Fibroblast of lung (primary cell): ENCODE measurements around the gene GPC3. TPM values are rescaled to one million over a fixed set of nuclear protein-coding genes. Genes with fewer than 3 reads are reported as not detected.

Source experiments
- DNase-seq, 2 donors: peaks; one replicate each; pipeline versions ENCODE4 v3.0.0 to v3.0.0-alpha.2; 2010; ENCODE audit warnings: low read depth in 2 of 2
- H2AFZ ChIP-seq: 2 replicates; pipeline ENCODE4 v1.5.1; 2012; ENCODE audit warnings: low read length, control low read depth, inconsistent platforms
- H3K27ac ChIP-seq: 2 replicates; pipeline ENCODE4 v1.5.1; 2011; ENCODE audit warnings: low read length, control low read depth; ENCODE audit not compliant: insufficient read depth
- H3K27me3 ChIP-seq: 2 replicates; pipeline ENCODE4 v1.5.1; 2011; ENCODE audit warnings: mild to moderate bottlenecking, low read length; ENCODE audit not compliant: control insufficient read depth, insufficient read depth
- H3K36me3 ChIP-seq: 2 replicates; pipeline ENCODE4 v1.5.1; 2011; ENCODE audit warnings: low read length; ENCODE audit not compliant: control insufficient read depth, insufficient read depth
- H3K4me1 ChIP-seq: 2 replicates; pipeline ENCODE4 v1.5.1; 2011; ENCODE audit warnings: low read length; ENCODE audit not compliant: control insufficient read depth, insufficient read depth; ENCODE audit errors: extremely low read depth
- H3K4me2 ChIP-seq: 2 replicates; pipeline ENCODE4 v1.5.1; 2011; ENCODE audit warnings: low read length, control low read depth; ENCODE audit not compliant: insufficient read depth; ENCODE audit errors: extremely low read depth
- H3K4me3 ChIP-seq, 4 experiments: fragments of 200-600 bp in 1 of 4; sonication (generic) in 1 of 4; replicated peaks in 1 of 4; 2 replicates each; pipeline ENCODE4 v1.5.1; 2011 to 2016; ENCODE audit warnings: low read length in 4 of 4, low read depth in 3 of 4, mild to moderate bottlenecking in 3 of 4, control low read depth in 2 of 4, inconsistent platforms in 1 of 4, mixed read lengths in 1 of 4; ENCODE audit not compliant: insufficient read depth in 1 of 4; ENCODE audit errors: control extremely low read depth in 1 of 4
- H3K79me2 ChIP-seq: 2 replicates; pipeline ENCODE4 v1.5.1; 2012; ENCODE audit warnings: mild to moderate bottlenecking, low read length, inconsistent platforms; ENCODE audit not compliant: control insufficient read depth, insufficient read depth
- H3K9ac ChIP-seq: 2 replicates; pipeline ENCODE4 v1.5.1; 2011; ENCODE audit warnings: mild to moderate bottlenecking, low read length, control low read depth; ENCODE audit not compliant: insufficient read depth
- H3K9me3 ChIP-seq: 2 replicates; pipeline ENCODE4 v1.5.1; 2012; ENCODE audit warnings: low read depth, low read length; ENCODE audit not compliant: control insufficient read depth, insufficient read depth
- H4K20me1 ChIP-seq: 2 replicates; pipeline ENCODE4 v1.5.1; 2011; ENCODE audit warnings: low read length; ENCODE audit not compliant: control insufficient read depth, insufficient read depth; ENCODE audit errors: extremely low read depth
- EZH2 ChIP-seq: IDR thresholded peaks from 2 replicates; pipeline ENCODE4 v1.5.1; 2012; ENCODE audit warnings: low read length, control low read depth, mild to moderate bottlenecking; ENCODE audit errors: missing control alignments
- polyA plus RNA-seq, 2 donors: library from polyadenylated mRNA; depleted of rRNA in 1 of 2; stranded (reverse) in 1 of 2; unstranded in 1 of 2; fragments of >200 nt; gene quantifications; 2 replicates each; pipeline ENCODE4 v1.2.1, GENCODE V29; 2011 to 2012; ENCODE audit warnings: missing spikeins in 1 of 2
- total RNA-seq: library from RNA; depleted of rRNA; stranded (reverse); fragments of >200 nt; gene quantifications from 2 replicates; pipeline ENCODE4 v1.2.1, GENCODE V29; 2014
- TF ChIP-seq, protein P1 (sequence below), 2 donors: IDR thresholded peaks in 1 of 2; conservative IDR thresholded peaks in 1 of 2; 1 replicate in 1 of 2; 2 replicates in 1 of 2; pipeline ENCODE4 v1.5.1; 2011 to 2012; ENCODE audit warnings: low read length in 2 of 2, control low read depth in 1 of 2, inconsistent platforms in 1 of 2, low read depth in 1 of 2, mild to moderate bottlenecking in 1 of 2

The GPC3 gene
- total and polyA plus RNA-seq, 2 donors (not counting 1 experiment from before 2014, with no cell fraction given): 6.4 to 7.1 TPM

DNA sequence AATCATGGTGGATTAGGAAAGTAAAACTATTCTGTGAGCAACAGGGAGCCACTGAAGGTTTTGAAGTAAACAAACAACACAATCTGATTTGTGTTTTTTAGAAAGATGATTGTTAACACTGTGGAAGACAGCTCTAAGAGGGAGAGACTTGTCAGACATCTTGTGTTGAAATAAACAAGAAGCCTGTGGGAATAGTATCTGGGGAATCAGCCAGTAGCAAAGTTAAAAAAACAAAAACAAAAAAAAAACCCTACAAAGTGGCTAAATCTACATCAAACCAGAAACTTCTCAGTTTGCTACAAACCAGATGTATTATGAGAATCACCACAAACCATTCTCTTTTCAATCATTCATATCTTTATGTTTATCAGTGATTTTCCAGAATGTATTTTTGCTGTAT lies 444.4 kb downstream of the GPC3 start:
- no peaks in the 10 kb centered on the region for H3K36me3 ChIP-seq
- no peaks in the 10 kb centered on the region for H3K27me3 ChIP-seq
- H3K9me3 ChIP-seq: no peaks in the 10 kb centered on the region
- H4K20me1 ChIP-seq: no peaks in the 10 kb centered on the region
- H3K79me2 ChIP-seq: no peaks in the 10 kb centered on the region
- DNase-seq: no peak
- no peak overlapping the region for H3K4me3 ChIP-seq
- no peak overlapping the region for H3K9ac ChIP-seq
- TF ChIP-seq EZH2: no peak
- TF ChIP-seq, protein P1, sequence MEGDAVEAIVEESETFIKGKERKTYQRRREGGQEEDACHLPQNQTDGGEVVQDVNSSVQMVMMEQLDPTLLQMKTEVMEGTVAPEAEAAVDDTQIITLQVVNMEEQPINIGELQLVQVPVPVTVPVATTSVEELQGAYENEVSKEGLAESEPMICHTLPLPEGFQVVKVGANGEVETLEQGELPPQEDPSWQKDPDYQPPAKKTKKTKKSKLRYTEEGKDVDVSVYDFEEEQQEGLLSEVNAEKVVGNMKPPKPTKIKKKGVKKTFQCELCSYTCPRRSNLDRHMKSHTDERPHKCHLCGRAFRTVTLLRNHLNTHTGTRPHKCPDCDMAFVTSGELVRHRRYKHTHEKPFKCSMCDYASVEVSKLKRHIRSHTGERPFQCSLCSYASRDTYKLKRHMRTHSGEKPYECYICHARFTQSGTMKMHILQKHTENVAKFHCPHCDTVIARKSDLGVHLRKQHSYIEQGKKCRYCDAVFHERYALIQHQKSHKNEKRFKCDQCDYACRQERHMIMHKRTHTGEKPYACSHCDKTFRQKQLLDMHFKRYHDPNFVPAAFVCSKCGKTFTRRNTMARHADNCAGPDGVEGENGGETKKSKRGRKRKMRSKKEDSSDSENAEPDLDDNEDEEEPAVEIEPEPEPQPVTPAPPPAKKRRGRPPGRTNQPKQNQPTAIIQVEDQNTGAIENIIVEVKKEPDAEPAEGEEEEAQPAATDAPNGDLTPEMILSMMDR (conservative IDR thresholded peaks at IDR 0.05 in 1 of 2, IDR thresholded peaks at IDR 0.05 in 1 of 2; ENCODE audit: low read depth in 1 of 2, low read length in 2 of 2): no peak
- H3K4me1 ChIP-seq: no peaks in the 10 kb centered on the region
- no peak overlapping the region for H3K27ac ChIP-seq
- no peak overlapping the region for H2AFZ ChIP-seq
- no peak overlapping the region for H3K4me2 ChIP-seq

DNA sequence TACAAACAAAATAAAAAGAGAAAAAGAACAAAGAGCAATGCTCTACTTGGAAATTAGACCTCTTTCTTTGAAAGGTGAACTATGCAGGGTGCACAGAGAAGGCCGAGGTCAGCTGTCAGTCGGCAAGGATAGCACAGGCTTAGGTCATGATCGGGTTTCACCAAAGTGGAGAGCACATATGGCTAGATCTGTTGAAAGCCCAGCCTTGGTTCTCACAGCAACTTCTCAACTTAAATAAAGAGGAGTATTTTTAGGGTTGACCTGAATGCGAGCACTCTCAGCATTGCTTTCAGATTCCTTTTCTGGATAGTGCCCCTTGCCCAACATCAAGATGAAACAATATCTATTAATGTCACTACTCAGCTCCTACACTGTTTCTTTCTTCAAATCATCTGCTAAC lies 447.2 kb downstream of the GPC3 start:
- no peak overlapping the region for H3K27ac ChIP-seq
- no peaks in the 10 kb centered on the region for H3K9me3 ChIP-seq
- H3K9ac ChIP-seq: no peak overlapping the region
- no peak for TF ChIP-seq EZH2
- TF ChIP-seq, protein P1 (conservative IDR thresholded peaks at IDR 0.05 in 1 of 2, IDR thresholded peaks at IDR 0.05 in 1 of 2; ENCODE audit: low read depth in 1 of 2, low read length in 2 of 2): no peak
- no peak overlapping the region for H2AFZ ChIP-seq
- H3K36me3 ChIP-seq: no peaks in the 10 kb centered on the region
- H3K79me2 ChIP-seq: no peaks in the 10 kb centered on the region
- H3K4me2 ChIP-seq: no peak overlapping the region
- no peak overlapping the region for H3K4me3 ChIP-seq
- H3K4me1 ChIP-seq: no peaks in the 10 kb centered on the region
- DNase-seq: no peak
- no peaks in the 10 kb centered on the region for H3K27me3 ChIP-seq
- H4K20me1 ChIP-seq: no peaks in the 10 kb centered on the region

DNA sequence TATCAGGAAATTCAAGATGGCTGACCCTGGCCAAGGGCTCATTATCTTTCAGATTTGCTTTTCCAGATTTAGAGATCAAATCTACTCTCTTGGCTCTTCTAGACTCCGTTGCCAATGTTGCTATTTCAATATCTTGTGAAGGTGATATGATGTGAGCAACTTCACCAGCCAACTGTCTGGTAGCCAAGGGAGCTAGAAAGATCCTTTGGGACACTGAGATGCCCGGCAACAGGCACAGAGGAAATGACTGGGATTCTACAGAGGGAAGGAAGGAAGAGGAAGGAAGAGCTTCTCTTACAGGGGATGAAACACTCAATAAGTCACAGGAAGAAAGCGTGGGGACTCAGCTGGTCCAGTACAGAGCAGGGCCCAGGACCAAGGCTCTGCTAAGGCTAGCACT lies 448.3 kb downstream of the GPC3 start:
- Histone ChIP-seq H3K27me3 (no peaks in the 10 kb centered on the region), H3K4me2 (no peak overlapping the region), H3K9me3 (no peaks in the 10 kb centered on the region), H3K36me3 (no peaks in the 10 kb centered on the region), H2AFZ (no peak overlapping the region), H3K27ac (no peak overlapping the region), H3K79me2 (no peaks in the 10 kb centered on the region), H3K4me1 (no peaks in the 10 kb centered on the region), H4K20me1 (no peaks in the 10 kb centered on the region), H3K4me3 (no peak overlapping the region), H3K9ac (no peak overlapping the region)
- no peak for DNase-seq
- TF ChIP-seq EZH2: no peak
- TF ChIP-seq, protein P1 (conservative IDR thresholded peaks at IDR 0.05 in 1 of 2, IDR thresholded peaks at IDR 0.05 in 1 of 2; ENCODE audit: low read depth in 1 of 2, low read length in 2 of 2): no peak
